Choroid plexus epithelial cell (primary cell): ENCODE measurements around the gene IL6ST.
"Not testable (repeated sequence)": the region's sequence is repeated elsewhere in the genome, so short reads cannot be mapped to it uniquely, and the experiment has no call there.

Experiments used
- DNase-seq: peaks from one replicate; pipeline ENCODE4 v3.0.0-alpha.2; 2010; ENCODE audit warnings: low read depth
- H3K4me3 ChIP-seq: 2 replicates; pipeline ENCODE4 v1.5.1; 2011; ENCODE audit warnings: low read depth, mild to moderate bottlenecking, control low read depth, low read length, moderate library complexity
- CTCF ChIP-seq: conservative IDR thresholded peaks from 2 replicates; pipeline ENCODE4 v1.5.1; 2011; ENCODE audit warnings: low read depth, mild to moderate bottlenecking, control low read depth, inconsistent platforms, low read length, moderate library complexity

Gene IL6ST

GRCh38 chr5:56026863-56027300, 32.1 kb upstream of the IL6ST start:
- DNase-seq: peak; percentile 92
- H3K4me3 ChIP-seq: no peak overlapping the region
- no peak for TF ChIP-seq CTCF

GRCh38 chr5:56025151-56025885, 30.6 kb upstream of the IL6ST start:
- peak; percentile 28 for DNase-seq
- TF ChIP-seq CTCF: no peak

GRCh38 chr5:56024810-56025150, 30.0 kb upstream of the IL6ST start:
- no peak for TF ChIP-seq CTCF
- H3K4me3 ChIP-seq: no peak overlapping the region
- no peak for DNase-seq

More at GRCh38 chr5:56025151-56025885, 30.6 kb upstream of the IL6ST start:
- no peak overlapping the region for H3K4me3 ChIP-seq

- DNase-seq: no peak
- H3K4me3 ChIP-seq: no peak overlapping the region
- no peak for TF ChIP-seq CTCF
Observed at GRCh38 chr5:56023296-56023695, 28.5 kb upstream of the IL6ST start.

GRCh38 chr5:56019306-56020272, 24.8 kb upstream of the IL6ST start:
- DNase-seq: peak; percentile 57
- H3K4me3 ChIP-seq: no peak overlapping the region
- TF ChIP-seq CTCF: no peak

- no peak for DNase-seq
- no peak overlapping the region for H3K4me3 ChIP-seq
- no peak for TF ChIP-seq CTCF
Observed at GRCh38 chr5:56018832-56019231, 24.1 kb upstream of the IL6ST start.

- DNase-seq, H3K4me3 ChIP-seq: not testable (repeated sequence)
Observed at GRCh38 chr5:56014701-56015100, 19.9 kb upstream of the IL6ST start.

- not testable (repeated sequence) for H3K4me3 ChIP-seq, DNase-seq
Observed at GRCh38 chr5:56013939-56014338, 19.2 kb upstream of the IL6ST start.
